Measurements from ENCODE around the gene SYNCRIP. TPM values are rescaled to one million over a fixed set of nuclear protein-coding genes. Genes with fewer than 3 reads are reported as not detected.
A peak's percentile ranks its signal among the peaks of the same experiment; 100 is the strongest.
"Not testable (repeated sequence)": the region's sequence is repeated elsewhere in the genome, so short reads cannot be mapped to it uniquely, and the experiment has no call there.

The SYNCRIP gene
- polyA plus RNA-seq, 1 donor = 92.8 TPM

DNA sequence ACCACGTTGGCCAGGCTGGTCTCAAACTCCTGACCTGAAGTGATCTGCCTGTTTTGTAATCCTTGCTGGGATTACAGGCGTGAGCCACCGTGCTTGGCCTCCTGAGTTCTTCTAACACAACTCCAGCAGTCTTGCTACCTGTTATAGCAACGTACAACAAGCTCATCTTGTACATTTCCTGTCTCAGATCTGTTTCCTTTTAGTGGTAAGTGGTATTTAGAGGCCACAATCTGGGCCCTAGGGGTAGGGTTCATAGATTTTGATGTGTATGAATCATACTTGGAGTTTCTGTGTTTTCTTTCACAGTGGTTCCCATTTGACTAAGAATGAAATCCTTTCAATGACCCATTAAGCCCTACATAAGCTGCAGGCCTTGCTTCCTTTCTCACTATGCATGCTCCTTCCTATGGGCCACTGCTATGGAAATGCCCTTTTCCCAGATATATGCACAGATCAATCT lies 27.1 kb upstream of the SYNCRIP start:
- DNase-seq = no peak

DNA sequence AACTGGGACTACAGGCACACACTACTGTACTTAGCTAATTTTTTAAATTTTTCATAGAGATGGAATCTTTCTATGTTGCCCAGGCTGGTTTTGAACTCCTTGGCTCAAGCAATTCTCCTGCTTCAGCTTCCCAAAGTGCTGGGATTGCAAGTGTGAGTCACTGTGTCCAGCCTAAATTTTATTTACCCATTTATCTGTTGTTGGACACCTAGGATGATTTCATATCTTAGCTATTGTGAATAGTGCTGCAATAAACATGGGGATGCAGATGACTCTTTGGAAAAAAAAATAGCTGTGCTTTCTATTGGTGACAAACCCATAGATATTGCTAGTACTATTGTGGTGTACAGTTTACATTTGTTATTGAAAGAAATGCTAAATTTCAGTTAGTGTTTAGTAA lies 19.6 kb upstream of the SYNCRIP start:
- DNase-seq = no peak

DNA sequence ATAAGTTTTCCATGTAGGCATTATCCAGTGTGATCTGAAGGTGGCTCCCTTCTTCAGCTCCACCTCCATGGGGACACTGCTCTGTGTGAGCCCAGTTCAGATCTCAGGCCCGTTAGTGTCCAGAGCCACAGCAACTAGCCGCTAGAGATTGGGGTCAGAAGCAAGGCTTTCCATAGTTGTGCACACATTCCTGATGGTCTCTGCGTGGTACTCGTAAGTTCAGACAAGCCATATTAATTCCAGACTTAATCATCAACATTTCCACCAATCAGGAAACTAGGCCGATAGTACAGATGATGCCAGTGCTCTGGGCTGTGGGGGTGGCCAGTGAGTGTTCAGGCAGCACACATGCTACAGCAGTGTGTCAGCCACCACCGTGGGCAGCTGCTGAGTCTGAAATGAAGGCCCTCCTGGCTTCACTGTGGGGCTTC lies 17.5 kb upstream of the SYNCRIP start:
- DNase-seq = no peak

DNA sequence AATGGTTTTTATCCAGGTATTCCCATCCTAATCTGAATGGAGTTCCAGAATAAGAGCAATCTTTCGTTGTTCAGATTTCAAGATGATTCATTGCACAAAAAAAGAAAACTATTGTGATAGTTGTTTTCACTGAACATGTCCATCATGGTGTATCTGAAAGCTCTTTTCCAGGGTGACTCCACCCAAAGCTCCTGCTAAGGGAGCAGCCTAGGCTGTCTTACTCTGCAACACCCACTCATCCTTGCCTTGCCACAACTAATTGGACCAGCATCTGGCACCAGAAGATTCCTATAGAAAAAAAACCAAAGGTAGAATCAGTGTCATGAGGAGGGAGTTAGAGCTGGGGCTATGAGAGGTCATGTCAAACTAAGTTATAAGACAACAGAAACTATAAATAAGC lies 7.9 kb upstream of the SYNCRIP start:
- no peak for DNase-seq

DNA sequence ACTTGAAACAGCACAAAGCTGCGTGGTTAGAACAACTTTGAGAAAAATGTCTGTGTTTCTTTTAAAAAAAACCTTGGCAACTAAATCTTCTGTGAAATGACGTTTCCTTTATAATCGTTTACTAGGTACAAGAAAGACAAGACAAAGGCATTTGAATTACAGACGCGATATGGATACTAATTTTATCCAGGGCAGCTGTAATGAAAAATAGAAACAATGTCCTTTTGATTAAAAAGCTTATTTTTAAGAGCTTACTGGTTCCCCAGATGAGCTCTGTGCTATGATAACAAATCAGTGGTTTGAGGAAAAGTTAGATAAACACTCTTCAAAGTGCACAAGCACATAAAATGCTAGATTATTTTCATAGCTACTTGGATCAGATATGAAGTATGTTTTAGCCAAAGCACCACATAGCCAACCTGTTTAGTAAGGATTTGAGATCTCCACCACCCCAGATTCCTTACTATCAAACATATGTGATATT lies 1.6 kb upstream of the SYNCRIP start:
- no peak for DNase-seq

DNA sequence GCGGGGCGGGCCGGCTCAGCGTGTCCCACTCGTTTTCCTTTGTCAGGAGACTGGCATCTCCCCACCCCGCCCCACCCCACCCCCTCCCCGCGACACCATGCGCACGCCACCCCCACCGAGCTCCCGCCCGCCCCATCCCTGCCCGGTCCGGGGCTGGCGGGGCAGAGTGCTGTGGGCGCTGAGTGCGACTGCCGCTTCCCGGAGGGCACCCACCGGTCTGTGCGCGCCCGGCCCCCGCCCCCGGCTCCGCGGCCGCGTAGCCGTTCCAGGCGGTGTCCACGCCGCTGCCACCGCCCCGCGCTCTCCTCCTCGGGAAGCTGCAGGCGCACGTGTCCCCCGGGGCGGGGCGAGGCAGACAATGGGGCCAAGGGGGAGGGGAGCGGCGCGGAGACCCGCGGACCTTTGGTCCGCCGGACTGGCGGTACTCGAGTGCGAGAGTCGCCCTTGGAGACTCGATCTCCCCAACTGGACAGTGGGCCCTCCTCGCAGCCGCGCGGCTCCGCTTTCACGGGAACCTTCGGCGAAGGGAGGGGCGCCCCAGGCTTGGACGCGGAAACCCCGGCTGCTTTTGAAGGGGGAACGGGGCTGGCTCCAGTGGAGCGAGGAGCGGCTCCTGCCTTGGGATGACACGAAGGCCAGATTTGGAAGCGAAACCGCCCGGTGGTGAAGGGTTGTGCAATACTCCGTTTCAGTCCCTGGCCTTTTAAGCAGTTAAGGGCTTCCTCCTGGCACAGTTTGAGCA lies 1.0 kb upstream of the SYNCRIP start:
- peak; percentile 92 for DNase-seq

DNA sequence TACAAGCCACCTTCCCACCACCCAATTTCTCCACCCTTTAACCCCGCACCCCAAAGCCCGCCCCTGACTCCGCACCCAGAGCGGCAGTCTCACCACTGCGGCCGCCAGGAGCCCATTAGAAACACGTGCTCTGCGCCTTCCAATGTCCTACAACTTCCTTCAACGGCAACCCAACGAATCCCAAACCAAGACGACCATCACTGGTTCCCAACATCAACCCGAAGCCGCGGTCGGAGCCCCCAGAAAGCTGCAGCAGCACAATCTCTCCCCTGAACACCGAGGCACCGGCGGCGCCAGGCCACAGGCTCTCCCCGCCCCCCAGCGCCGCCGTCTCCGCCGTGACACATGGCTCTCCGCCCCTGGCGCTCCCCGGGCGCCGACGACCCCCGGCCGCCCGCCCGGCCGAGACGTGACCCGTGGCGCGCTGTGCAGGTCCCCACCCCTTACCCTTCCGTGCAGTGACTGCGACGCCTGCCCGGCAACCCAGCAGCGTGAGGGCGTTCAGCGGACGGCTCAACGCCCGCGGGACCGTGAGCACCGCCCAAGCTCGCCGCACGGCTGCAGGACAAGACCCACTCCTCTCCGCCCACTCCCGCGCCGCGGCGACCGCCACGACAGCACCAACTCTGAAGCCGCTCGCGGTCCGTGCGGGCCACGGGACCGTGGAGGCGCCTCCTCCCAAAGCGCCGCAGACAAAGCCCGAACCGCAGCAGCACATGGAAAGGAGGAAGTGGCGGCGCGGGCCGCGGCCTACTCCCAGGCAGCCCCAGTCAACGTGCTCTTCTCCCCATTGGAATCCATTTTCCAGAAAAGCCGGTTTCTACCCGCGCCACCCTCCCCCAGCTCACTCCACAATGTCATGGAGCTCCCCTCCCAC lies 551 bp downstream of the SYNCRIP start:
- peak; percentile 45 for DNase-seq

DNA sequence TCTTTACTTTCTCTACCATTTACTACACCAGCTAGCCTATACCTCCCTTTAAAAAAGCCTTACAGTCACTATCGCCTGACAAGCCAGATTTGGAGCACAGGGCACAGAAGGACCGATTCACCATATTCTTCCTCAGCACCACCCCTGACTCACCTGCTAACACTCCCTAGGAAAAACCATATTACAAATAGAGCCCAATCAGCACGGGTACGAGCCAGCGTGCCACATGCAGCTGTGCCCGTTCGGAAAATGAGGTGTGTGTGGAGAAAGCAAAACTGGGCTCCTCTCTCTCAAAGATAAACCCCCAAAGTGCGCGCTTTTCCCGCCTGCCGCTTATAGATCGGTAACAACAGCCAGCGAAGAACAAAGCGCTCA lies 1.2 kb downstream of the SYNCRIP start:
- DNase-seq = no peak

DNA sequence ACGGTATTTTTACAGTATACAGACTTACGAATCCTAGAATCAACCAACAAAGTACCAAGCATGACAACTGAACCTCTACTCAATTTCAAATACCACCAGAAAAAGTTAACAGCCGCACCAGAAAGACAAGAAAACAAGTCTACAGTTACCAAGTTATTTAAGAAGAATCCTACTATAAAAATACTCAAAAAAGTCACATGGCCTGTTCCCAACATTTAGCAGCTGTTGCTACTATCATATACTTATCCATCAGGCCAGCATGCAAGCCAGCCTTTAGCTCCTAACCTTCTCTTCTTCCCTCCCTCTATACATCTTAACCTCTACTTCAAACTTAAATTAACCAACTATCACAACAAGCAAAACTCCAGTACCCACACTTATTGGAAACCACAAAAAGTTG lies 1.9 kb downstream of the SYNCRIP start:
- DNase-seq = peak; percentile 18

DNA sequence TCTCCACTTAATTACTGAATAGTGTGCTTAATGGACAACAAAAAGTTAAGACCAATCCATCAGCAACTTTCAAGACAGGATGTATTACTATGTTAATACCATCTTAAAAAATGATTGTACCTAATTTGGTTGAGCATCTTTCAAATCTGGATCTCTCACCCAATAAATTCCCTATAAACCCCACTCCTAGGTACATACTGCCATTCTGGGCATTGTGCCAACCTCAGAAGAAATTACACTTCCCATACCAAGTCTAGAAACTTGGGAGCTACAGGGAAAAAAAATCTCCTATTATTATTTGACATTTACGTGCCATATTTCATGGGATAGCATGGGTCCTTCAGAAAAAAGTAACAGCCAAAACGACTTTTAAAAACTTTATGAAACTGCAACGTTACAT lies 5.1 kb downstream of the SYNCRIP start:
- DNase-seq = no peak

DNA sequence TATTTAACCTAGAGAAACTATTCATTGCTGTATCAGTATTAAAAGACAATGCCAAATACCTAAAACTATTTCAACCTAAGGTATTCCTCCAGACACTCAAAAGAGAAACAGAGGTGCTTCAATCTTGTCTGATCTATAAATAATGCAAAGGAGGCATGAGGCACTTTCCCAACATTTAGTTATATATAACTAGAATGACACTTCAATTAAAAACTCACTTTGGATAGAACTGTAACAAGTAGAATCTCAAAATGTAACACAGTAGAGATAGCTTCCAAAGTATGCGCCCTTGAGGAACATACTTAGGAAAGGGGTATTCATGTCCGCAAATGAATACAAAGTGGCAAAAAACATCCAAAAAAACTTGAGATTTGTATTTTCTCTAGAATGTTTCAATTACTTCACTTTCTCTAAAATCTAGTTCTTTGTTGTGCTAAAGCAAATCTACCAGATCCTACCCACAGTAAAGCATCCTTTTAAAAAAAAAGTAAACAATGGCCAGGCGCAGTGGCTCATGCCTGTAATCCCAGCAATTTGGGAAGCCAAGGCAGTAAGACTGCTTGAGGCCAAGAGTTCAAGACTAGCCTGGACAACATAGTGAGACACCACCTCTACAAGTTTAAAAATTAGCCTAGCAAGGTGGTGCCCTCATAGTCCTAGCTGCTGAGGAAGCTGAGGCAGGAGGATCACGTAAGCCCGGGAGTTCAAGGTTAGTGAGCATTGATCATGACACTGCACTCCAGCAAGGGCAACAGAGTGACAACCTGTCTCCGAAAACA lies 10.3 kb downstream of the SYNCRIP start:
- no peak for DNase-seq

DNA sequence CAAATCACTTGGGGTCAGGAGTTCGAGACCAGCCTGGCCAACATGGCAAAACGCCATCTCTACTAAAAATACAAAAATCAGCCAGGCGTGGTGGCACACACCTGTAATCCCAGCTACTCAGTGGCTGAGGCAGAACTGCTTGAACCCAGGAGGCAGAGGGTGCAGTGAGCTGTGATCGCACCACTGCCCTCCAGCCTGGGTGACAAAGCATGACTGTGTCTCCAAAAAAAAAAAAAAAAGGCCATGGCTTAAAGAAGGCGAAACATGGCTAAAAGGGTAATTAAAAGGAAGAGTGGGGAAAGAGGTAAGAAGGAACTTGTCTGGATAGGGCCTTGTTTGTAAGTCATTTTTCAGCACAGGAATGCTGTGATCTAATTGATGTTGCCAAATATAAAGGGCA lies 11.6 kb downstream of the SYNCRIP start:
- not testable (repeated sequence) for DNase-seq

DNA sequence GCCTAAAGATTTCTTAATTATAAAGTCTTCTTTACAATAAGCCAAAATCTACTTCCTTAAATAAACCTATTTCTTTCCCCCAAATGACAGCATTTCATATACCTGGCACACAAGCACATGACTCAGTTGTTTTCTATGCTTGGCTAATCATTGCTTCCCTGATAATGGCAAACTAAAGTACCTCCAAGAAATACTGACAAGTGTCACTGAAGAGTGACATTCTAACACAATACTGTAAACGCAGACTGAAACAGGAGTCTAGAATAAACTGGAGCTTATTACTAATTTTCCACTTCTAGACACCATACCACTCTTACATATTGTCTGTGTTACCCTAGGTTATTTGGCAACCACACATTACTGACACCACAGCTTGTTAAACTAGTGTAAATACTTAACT lies 14.3 kb downstream of the SYNCRIP start:
- no peak for DNase-seq

DNA sequence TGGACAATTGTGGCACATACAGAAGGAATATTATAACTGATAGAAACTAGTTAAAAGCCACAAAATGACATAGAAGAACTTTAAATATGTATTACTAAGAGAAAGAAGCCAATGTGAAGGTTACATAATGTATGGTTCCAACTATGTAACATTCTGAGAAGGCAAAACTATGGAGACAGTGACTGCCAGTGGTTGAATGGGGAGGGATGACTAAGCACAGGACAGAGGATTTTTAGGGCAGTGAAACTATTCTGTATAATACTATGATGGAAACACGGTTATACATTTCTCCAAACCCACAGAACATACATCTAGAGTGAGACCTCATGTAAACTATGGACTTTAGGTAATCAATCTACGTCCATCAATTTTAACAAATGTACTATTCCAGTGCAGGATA lies 22.4 kb downstream of the SYNCRIP start:
- DNase-seq = no peak

DNA sequence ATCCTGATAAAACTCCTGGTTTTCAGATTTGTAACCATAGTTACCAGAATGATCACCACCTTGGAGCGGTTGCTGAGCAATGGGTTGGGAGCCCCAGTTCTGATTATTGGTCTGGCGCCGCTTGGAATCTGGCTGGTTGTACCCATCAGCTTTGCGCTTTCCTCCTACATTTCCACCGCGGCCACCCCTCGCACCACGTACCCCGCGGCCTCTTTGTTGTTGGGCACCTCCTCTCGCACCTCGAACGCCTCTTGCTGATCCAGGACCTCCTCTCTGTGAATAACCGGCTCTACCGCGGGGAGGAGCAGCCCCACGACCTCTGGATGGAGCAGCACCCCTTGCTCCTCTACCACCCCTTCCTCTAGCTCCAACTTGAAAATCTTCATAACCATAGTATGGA lies 27.9 kb downstream of the SYNCRIP start:
- no peak for DNase-seq

DNA sequence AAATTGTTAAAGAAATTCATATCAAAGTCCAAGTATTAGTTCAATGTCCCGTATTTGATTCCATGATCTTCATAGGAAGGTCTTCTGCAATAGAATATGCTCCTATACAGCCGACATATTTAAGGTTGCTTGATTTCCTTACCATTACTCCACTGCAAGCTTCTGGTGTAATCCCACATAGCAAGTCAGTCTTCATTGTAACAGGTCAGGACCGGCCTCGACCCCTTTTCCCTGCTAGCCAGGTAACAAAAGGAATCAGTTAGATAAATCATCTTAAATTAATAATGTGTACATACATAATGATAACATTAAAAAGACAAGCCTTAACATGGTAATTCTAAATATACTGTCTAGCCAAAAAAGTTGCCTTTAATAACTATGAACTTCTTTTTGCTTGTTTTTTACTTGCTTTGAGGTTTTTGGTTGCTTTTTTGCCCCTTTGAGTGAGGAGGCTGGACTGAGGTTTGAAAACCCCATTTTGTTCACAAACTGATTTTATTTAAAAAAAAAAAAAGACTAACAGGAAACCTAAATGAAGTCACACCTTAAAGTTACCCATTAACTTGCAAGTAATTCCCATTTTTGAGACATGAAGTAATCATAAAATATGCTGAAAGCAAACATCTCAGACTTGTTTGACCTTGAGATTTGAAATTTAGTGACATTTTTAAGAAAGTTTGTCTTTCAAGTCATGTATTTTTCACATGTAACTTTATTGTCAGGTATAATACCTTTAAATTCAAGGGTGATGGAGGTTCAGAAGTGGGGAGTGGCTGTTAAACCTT lies 29.8 kb downstream of the SYNCRIP start:
- DNase-seq = no peak

DNA sequence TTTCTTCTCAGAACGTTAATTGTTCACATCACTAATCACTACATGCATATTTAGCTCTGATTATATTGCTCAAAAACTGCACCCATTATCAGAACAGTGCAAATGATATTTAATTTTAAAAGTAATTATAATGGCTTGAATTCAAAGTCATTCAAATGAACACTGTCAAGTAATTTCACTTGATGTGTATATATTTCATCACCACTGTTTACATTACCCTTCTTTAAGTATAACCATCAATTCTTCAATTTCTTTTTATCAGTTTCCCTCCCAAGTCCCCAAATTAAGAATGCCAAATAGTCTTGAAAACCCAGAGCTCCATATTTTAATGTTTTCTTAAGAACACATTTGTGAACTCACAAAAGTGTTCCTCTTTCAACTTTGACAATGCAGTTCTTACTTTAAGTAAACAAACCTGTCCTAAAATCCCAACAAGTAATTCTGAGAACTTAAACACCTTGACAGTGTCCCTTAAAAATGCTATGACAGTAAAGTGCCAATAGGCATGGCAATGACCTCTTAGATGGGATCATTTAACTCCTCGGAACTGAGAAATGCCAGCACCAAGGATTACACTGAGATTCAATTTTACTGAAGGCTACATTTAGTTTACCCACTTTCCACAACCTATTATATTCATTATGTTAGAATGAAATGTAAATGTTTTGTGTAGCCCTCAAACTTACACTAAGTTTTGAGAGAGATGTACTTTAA lies 32.3 kb downstream of the SYNCRIP start:
- no peak for DNase-seq

DNA sequence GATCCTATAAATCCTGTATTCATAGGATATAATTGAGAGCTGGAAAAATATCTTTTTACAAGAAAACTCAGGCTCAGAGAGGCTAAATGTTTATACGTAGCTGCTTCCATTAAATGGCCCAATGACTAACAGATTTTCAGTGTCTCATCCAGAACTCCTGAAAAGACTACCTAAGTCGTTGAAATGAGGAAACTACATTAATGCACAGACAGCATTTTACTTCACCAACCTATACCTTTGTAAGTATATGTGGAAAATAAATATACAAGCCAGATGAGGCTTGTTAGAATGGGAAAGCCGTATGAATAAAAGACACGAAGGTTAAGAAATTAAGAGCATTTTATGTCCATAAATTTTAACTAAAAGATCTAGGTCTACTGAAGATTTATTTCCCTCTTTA lies 40.6 kb downstream of the SYNCRIP start:
- no peak for DNase-seq

DNA sequence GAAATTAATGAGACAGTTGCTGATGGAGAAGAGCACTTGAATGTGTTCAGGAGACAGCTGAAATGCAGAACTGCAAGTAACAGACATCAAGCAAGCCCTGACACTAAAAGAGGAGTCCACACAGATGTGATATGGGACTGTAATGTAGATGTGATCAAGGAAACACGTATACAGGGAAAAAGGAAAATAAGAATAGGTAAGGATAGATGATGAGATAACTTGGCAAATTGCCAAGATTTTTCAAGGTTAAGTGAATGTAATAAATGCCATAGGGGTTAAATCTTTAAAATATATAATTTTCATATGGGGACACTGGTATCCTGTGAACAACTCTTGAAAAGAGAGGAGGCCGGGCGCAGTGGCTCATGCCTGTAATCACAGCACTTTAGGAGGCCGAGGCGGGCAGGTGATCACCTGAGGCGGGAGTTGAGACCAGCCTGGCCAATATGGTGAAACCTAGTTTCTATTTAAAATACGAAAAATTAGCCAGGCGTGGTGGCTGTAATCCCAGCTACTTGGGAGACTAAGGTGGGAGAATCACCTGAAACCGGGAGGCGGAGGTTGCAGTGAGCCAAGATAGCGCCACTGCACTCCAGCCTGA lies 41.9 kb downstream of the SYNCRIP start:
- no peak for DNase-seq

DNA sequence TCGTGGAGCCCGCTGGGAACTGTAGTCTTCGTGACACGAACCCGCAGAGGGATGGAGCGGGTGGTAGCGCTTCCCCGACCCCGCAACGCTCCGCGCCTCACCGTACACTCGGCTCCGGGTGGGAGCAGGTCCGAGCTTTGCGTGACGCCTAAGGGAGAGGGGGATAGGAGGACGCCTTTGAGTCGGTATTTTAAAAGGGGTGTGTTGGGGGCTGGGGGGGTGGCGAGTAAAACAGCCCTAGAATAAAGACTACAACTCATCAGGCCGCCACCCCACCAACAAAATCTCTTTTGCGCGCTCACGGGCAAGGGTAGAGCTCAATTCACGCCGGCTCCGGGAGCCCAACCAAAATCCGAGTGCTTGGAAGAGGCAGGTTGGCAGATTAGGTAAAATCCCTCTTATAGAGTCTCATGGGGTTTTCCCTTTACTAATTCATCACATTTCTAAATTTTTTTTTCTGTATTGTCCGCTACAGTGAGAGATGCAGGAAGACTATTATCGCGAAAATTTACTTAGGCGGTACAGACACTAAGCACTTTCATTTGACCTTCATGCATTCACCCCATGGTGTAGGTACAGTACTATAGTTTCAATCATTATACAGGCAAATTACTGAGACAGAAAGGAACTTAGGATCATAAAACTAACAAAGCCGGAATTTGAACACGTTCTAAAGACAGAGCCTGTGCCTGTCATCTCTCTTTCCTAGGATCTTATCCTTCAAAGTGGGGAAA lies 48.3 kb downstream of the SYNCRIP start:
- DNase-seq = no peak

Data from hindlimb muscle (tissue), 1 donor.